ENCODE measurements around the gene SULT1A1. TPM values are rescaled to one million over a fixed set of nuclear protein-coding genes. Genes with fewer than 3 reads are reported as not detected.

The SULT1A1 gene
- polyA plus RNA-seq, 3 donors = 96.3 to 362 (median 320) TPM

GRCh38 chr16:28617874-28618273 lies 8.0 kb upstream of the SULT1A1 start:
- Histone ChIP-seq H4K20me1 (ENCODE audit: insufficient read depth, low read length) (no peaks in the 10 kb centered on the region), H3K36me3 (replicated peaks in 1 of 2; ENCODE audit: control insufficient read depth in 1 of 2, insufficient read depth in 2 of 2, low read length in 2 of 2) (peaks cover 0 to 6% of the 10 kb centered on the region in 2 donors), H3K4me2 (replicated peaks; ENCODE audit: extremely low read depth, low read length, poor library complexity, severe bottlenecking) (peak overlapping the region; percentile 57), H3K79me2 (ENCODE audit: insufficient read depth, low read length) (peaks cover 26% of the 10 kb centered on the region), H3K27ac (ENCODE audit: low read depth in 1 of 2, low read length in 2 of 2) (peak overlapping the region; percentile 61 to 67), H3K4me3 (replicated peaks in 1 of 3; ENCODE audit: low read depth in 2 of 3, low read length in 3 of 3) (peak overlapping the region in 1 of 3 experiments; percentile 56), H2AFZ (ENCODE audit: insufficient read depth, low read depth, low read length, poor library complexity, severe bottlenecking) (peak overlapping the region; percentile 46), H3K4me1 (ENCODE audit: control insufficient read depth in 1 of 2, insufficient read depth in 2 of 2, low read length in 2 of 2) (peaks cover 50% of the 10 kb centered on the region in 2 donors), H3K9ac (ENCODE audit: insufficient read depth, low read length, poor library complexity, severe bottlenecking) (no peak overlapping the region), H3K27me3 (ENCODE audit: control insufficient read depth in 2 of 2, insufficient read depth in 2 of 2, low read length in 2 of 2) (no peaks in the 10 kb centered on the region), H3K9me3 (replicated peaks in 1 of 2; ENCODE audit: control insufficient read depth in 1 of 2, insufficient read depth in 1 of 2, low read length in 2 of 2) (no peaks in the 10 kb centered on the region)
- TF ChIP-seq CTCF (IDR thresholded peaks at IDR 0.05) = no peak
- intact Hi-C loops (cut with micrococcal nuclease) = no loop called here
- WGBS (ENCODE audit: insufficient coverage) = 20% methylated on average over 1 of the region's 4 CpGs
- Mint-ChIP-seq H3K36me3 (peaks cover 10 to 23% of the 10 kb centered on the region in 2 donors), H3K4me3 (peak overlapping the region; percentile 9 to 81), H3K9me3 (no peaks in the 10 kb centered on the region), H3K4me1 (peaks cover 55% of the 10 kb centered on the region), H3K27ac (peak overlapping the region; percentile 42 to 91 (median 85)), H3K27me3 (ENCODE audit: low read depth in 3 of 3) (no peaks in the 10 kb centered on the region)
- DNase-seq = peak in 2 of 3 donors; percentile 44 to 49

GRCh38 chr16:28616636-28617035 lies 6.8 kb upstream of the SULT1A1 start:
- 17% methylated on average over 4 of the region's 7 CpGs for WGBS (ENCODE audit: insufficient coverage)
- Histone ChIP-seq H3K4me3 (replicated peaks in 1 of 3; ENCODE audit: low read depth in 2 of 3, low read length in 3 of 3) (no peak overlapping the region), H3K4me1 (ENCODE audit: control insufficient read depth in 1 of 2, insufficient read depth in 2 of 2, low read length in 2 of 2) (peaks cover 39% of the 10 kb centered on the region in 2 donors), H2AFZ (ENCODE audit: insufficient read depth, low read depth, low read length, poor library complexity, severe bottlenecking) (no peak overlapping the region), H3K27me3 (ENCODE audit: control insufficient read depth in 2 of 2, insufficient read depth in 2 of 2, low read length in 2 of 2) (no peaks in the 10 kb centered on the region), H3K79me2 (ENCODE audit: insufficient read depth, low read length) (peaks cover 14% of the 10 kb centered on the region), H3K4me2 (replicated peaks; ENCODE audit: extremely low read depth, low read length, poor library complexity, severe bottlenecking) (no peak overlapping the region), H3K9ac (ENCODE audit: insufficient read depth, low read length, poor library complexity, severe bottlenecking) (no peak overlapping the region), H4K20me1 (ENCODE audit: insufficient read depth, low read length) (no peaks in the 10 kb centered on the region), H3K36me3 (replicated peaks in 1 of 2; ENCODE audit: control insufficient read depth in 1 of 2, insufficient read depth in 2 of 2, low read length in 2 of 2) (peaks cover 0 to 6% of the 10 kb centered on the region in 2 donors), H3K27ac (ENCODE audit: low read depth in 1 of 2, low read length in 2 of 2) (peak overlapping the region; percentile 61 to 67), H3K9me3 (replicated peaks in 1 of 2; ENCODE audit: control insufficient read depth in 1 of 2, insufficient read depth in 1 of 2, low read length in 2 of 2) (no peaks in the 10 kb centered on the region)
- H3K36me3 Mint-ChIP-seq = peaks cover 10 to 23% of the 10 kb centered on the region in 2 donors
- H3K27ac Mint-ChIP-seq = peak overlapping the region; percentile 71 to 91 (median 89)
- no peaks in the 10 kb centered on the region for H3K9me3 Mint-ChIP-seq
- TF ChIP-seq CTCF (IDR thresholded peaks at IDR 0.05) = no peak
- peaks cover 43% of the 10 kb centered on the region for H3K4me1 Mint-ChIP-seq
- intact Hi-C loops (cut with micrococcal nuclease) = no loop called here
- H3K4me3 Mint-ChIP-seq = peak overlapping the region in 1 of 2 donors; percentile 24
- no peaks in the 10 kb centered on the region for H3K27me3 Mint-ChIP-seq (ENCODE audit: low read depth in 3 of 3)
- peak in 2 of 3 donors; percentile 19 to 27 for DNase-seq

Measured in CD14-positive monocyte (primary cell).